ENCODE measurements around the gene TRAF2.

The TRAF2 gene

GRCh38 chr9:136958898-136959850 lies 72.9 kb downstream of the TRAF2 start:
- Histone ChIP-seq H3K36me3 (replicated peaks) (no peaks in the 10 kb centered on the region), H3K9me3 (no peaks in the 10 kb centered on the region; the same call in 1 of the 2 replicates), H3K27me3 (ENCODE audit: low read depth) (no peaks in the 10 kb centered on the region), H3K4me1 (no peaks in the 10 kb centered on the region), H3K4me3 (no peak overlapping the region)
- in situ Hi-C loops (cut with MboI; ENCODE audit: low sequenced_read_pairs): no loop called here
- DNase-seq (ENCODE audit: low spot score in 2 of 2): no peak

GRCh38 chr9:136960212-136960937 lies 74.1 kb downstream of the TRAF2 start:
- H3K4me1 ChIP-seq: no peaks in the 10 kb centered on the region
- no peaks in the 10 kb centered on the region for H3K27me3 ChIP-seq (ENCODE audit: low read depth)
- H3K36me3 ChIP-seq (replicated peaks): no peaks in the 10 kb centered on the region
- DNase-seq (ENCODE audit: low spot score in 2 of 2): no peak
- no peaks in the 10 kb centered on the region; the same call in 1 of the 2 replicates for H3K9me3 ChIP-seq
- H3K4me3 ChIP-seq: no peak overlapping the region
- in situ Hi-C loops (cut with MboI; ENCODE audit: low sequenced_read_pairs): no loop called here

- in situ Hi-C loops (cut with MboI; ENCODE audit: low sequenced_read_pairs): no loop called here
- H3K9me3 ChIP-seq: no peaks in the 10 kb centered on the region; the same call in 1 of the 2 replicates
- no peak for DNase-seq (ENCODE audit: low spot score in 2 of 2)
- no peak overlapping the region for H3K4me3 ChIP-seq
- H3K4me1 ChIP-seq: peaks cover 2% of the 10 kb centered on the region
- no peaks in the 10 kb centered on the region for H3K27me3 ChIP-seq (ENCODE audit: low read depth)
- no peaks in the 10 kb centered on the region for H3K36me3 ChIP-seq (replicated peaks)
These were observed 74.6 kb downstream of the TRAF2 start for GRCh38 chr9:136960938-136961275.

GRCh38 chr9:136961279-136962065 lies 75.2 kb downstream of the TRAF2 start:
- in situ Hi-C loops (cut with MboI; ENCODE audit: low sequenced_read_pairs): no loop called here
- H3K9me3 ChIP-seq: no peaks in the 10 kb centered on the region; the same call in 1 of the 2 replicates
- H3K36me3 ChIP-seq (replicated peaks): no peaks in the 10 kb centered on the region
- no peaks in the 10 kb centered on the region for H3K27me3 ChIP-seq (ENCODE audit: low read depth)
- no peak overlapping the region for H3K4me3 ChIP-seq
- peaks cover 8% of the 10 kb centered on the region for H3K4me1 ChIP-seq
- DNase-seq (ENCODE audit: low spot score in 2 of 2): no peak

GRCh38 chr9:136962163-136962562 lies 75.8 kb downstream of the TRAF2 start:
- no peaks in the 10 kb centered on the region for H3K9me3 ChIP-seq
- no peaks in the 10 kb centered on the region for H3K36me3 ChIP-seq (replicated peaks)
- H3K4me1 ChIP-seq: peaks cover 8% of the 10 kb centered on the region
- in situ Hi-C loops (cut with MboI; ENCODE audit: low sequenced_read_pairs): no loop called here
- H3K4me3 ChIP-seq: no peak overlapping the region
- DNase-seq (ENCODE audit: low spot score in 2 of 2): no peak
- H3K27me3 ChIP-seq (ENCODE audit: low read depth): no peaks in the 10 kb centered on the region

- Histone ChIP-seq H3K27me3 (ENCODE audit: low read depth) (no peaks in the 10 kb centered on the region), H3K4me1 (peaks cover 8% of the 10 kb centered on the region), H3K9me3 (no peaks in the 10 kb centered on the region), H3K36me3 (replicated peaks) (no peaks in the 10 kb centered on the region), H3K4me3 (no peak overlapping the region)
- no peak for DNase-seq (ENCODE audit: low spot score in 2 of 2)
- in situ Hi-C loops (cut with MboI; ENCODE audit: low sequenced_read_pairs): no loop called here
These were observed 76.5 kb downstream of the TRAF2 start for GRCh38 chr9:136962701-136963248.

- no peak for DNase-seq (ENCODE audit: low spot score in 2 of 2)
- in situ Hi-C loops (cut with MboI; ENCODE audit: low sequenced_read_pairs): no loop called here
- Histone ChIP-seq H3K27me3 (ENCODE audit: low read depth) (no peaks in the 10 kb centered on the region), H3K9me3 (no peaks in the 10 kb centered on the region), H3K36me3 (replicated peaks) (no peaks in the 10 kb centered on the region), H3K4me1 (peaks cover 8% of the 10 kb centered on the region), H3K4me3 (no peak overlapping the region)
These were observed 77.0 kb downstream of the TRAF2 start for GRCh38 chr9:136963341-136963740.

GRCh38 chr9:136963751-136964150 lies 77.4 kb downstream of the TRAF2 start:
- Histone ChIP-seq H3K4me1 (peaks cover 8% of the 10 kb centered on the region), H3K27me3 (ENCODE audit: low read depth) (no peaks in the 10 kb centered on the region), H3K36me3 (replicated peaks) (no peaks in the 10 kb centered on the region), H3K9me3 (no peaks in the 10 kb centered on the region), H3K4me3 (no peak overlapping the region)
- in situ Hi-C loops (cut with MboI; ENCODE audit: low sequenced_read_pairs): no loop called here
- no peak for DNase-seq (ENCODE audit: low spot score in 2 of 2)

- Histone ChIP-seq H3K36me3 (replicated peaks) (no peaks in the 10 kb centered on the region), H3K27me3 (ENCODE audit: low read depth) (no peaks in the 10 kb centered on the region), H3K4me1 (peaks cover 8% of the 10 kb centered on the region), H3K9me3 (no peaks in the 10 kb centered on the region), H3K4me3 (no peak overlapping the region)
- in situ Hi-C loops (cut with MboI; ENCODE audit: low sequenced_read_pairs): no loop called here
- no peak for DNase-seq (ENCODE audit: low spot score in 2 of 2)
These were observed 77.9 kb downstream of the TRAF2 start for GRCh38 chr9:136964171-136964689.

GRCh38 chr9:136964833-136965422 lies 78.6 kb downstream of the TRAF2 start:
- no peak for DNase-seq (ENCODE audit: low spot score in 2 of 2)
- Histone ChIP-seq H3K9me3 (no peaks in the 10 kb centered on the region), H3K4me3 (no peak overlapping the region), H3K27me3 (ENCODE audit: low read depth) (no peaks in the 10 kb centered on the region), H3K36me3 (replicated peaks) (no peaks in the 10 kb centered on the region), H3K4me1 (peaks cover 8% of the 10 kb centered on the region)
- in situ Hi-C loops (cut with MboI; ENCODE audit: low sequenced_read_pairs): no loop called here

GRCh38 chr9:136965771-136966484 lies 79.6 kb downstream of the TRAF2 start:
- no peaks in the 10 kb centered on the region for H3K36me3 ChIP-seq (replicated peaks)
- in situ Hi-C loops (cut with MboI; ENCODE audit: low sequenced_read_pairs): no loop called here
- H3K4me1 ChIP-seq: peaks cover 8% of the 10 kb centered on the region
- no peaks in the 10 kb centered on the region for H3K27me3 ChIP-seq (ENCODE audit: low read depth)
- DNase-seq (ENCODE audit: low spot score in 2 of 2): peak; percentile 18 to 55
- no peaks in the 10 kb centered on the region for H3K9me3 ChIP-seq
- no peak overlapping the region; the same call in 1 of the 2 replicates for H3K4me3 ChIP-seq

- in situ Hi-C loops (cut with MboI; ENCODE audit: low sequenced_read_pairs): no loop called here
- H3K36me3 ChIP-seq (replicated peaks): no peaks in the 10 kb centered on the region
- peaks cover 8% of the 10 kb centered on the region for H3K4me1 ChIP-seq
- H3K9me3 ChIP-seq: no peaks in the 10 kb centered on the region
- H3K4me3 ChIP-seq: no peak overlapping the region
- no peak for DNase-seq (ENCODE audit: low spot score in 2 of 2)
- H3K27me3 ChIP-seq (ENCODE audit: low read depth): no peaks in the 10 kb centered on the region
These were observed 82.2 kb downstream of the TRAF2 start for GRCh38 chr9:136968333-136969127.

All from HAP-1 (cell line).